GM23338 (cell line): ENCODE results near the gene SLC27A3. TPM values are rescaled to one million over a fixed set of nuclear protein-coding genes. Genes with fewer than 3 reads are reported as not detected.

Experiments
- ATAC-seq: fragments of 200-7000 bp; cut with Tn5 transposase; 3 replicates; pipeline ENCODE4 v1.9.1; 2020
- DNase-seq: peaks from one replicate; pipeline ENCODE4 v3.0.0-alpha.2; 2015; ENCODE audit warnings: low spot score
- H2AFZ ChIP-seq: fragments of 200-600 bp; sonication (generic); 2 replicates; pipeline ENCODE4 v1.8.0; 2016; ENCODE audit warnings: antibody characterized with exemption, mild to moderate bottlenecking, moderate library complexity
- H3F3A ChIP-seq: fragments of 200-600 bp; sonication (generic); replicated peaks from 2 replicates; pipeline ENCODE4 v1.8.0; 2017; ENCODE audit warnings: antibody characterized with exemption, mixed run types, low read depth
- H3K27ac ChIP-seq: fragments of 200-600 bp; sonication (generic); 2 replicates; pipeline ENCODE4 v1.6.1; 2016; ENCODE audit warnings: low read depth
- H3K27me3 ChIP-seq: fragments of 200-600 bp; sonication (generic); 2 replicates; pipeline ENCODE4 v1.8.0; 2016; ENCODE audit warnings: mild to moderate bottlenecking, mixed run types, moderate library complexity; ENCODE audit not compliant: insufficient read depth
- H3K36me3 ChIP-seq: fragments of 200-600 bp; sonication (generic); 2 replicates; pipeline ENCODE4 v1.8.0; 2016; ENCODE audit warnings: mild to moderate bottlenecking; ENCODE audit not compliant: insufficient read depth
- H3K4me1 ChIP-seq: fragments of 200-600 bp; sonication (generic); 2 replicates; pipeline ENCODE4 v1.8.0; 2016; ENCODE audit warnings: mild to moderate bottlenecking, moderate library complexity; ENCODE audit not compliant: insufficient read depth
- H3K4me2 ChIP-seq: fragments of 200-600 bp; sonication (generic); 2 replicates; pipeline ENCODE4 v1.7.1; 2017; ENCODE audit warnings: mixed run types
- H3K4me3 ChIP-seq: fragments of 200-600 bp; sonication (generic); 2 replicates; pipeline ENCODE4 v1.6.1; 2016; ENCODE audit warnings: mixed run types
- H3K79me2 ChIP-seq: fragments of 200-600 bp; sonication (generic); replicated peaks from 2 replicates; pipeline ENCODE4 v1.8.0; 2017; ENCODE audit warnings: mild to moderate bottlenecking; ENCODE audit not compliant: insufficient read depth
- H3K9me2 ChIP-seq: fragments of 200-600 bp; sonication (generic); 2 replicates; pipeline ENCODE4 v1.8.0; 2017; ENCODE audit not compliant: insufficient read depth
- H4K20me1 ChIP-seq: fragments of 200-600 bp; sonication (generic); replicated peaks from 2 replicates; pipeline ENCODE4 v1.8.0; 2017; ENCODE audit warnings: mild to moderate bottlenecking; ENCODE audit not compliant: insufficient read depth
- H3K27ac Mint-ChIP-seq: 2 replicates; pipeline ENCODE4 v1.8.0; 2020; ENCODE audit warnings: inconsistent platforms, mild to moderate bottlenecking, moderate library complexity, mixed read lengths
- H3K27me3 Mint-ChIP-seq: 3 replicates; pipeline ENCODE4 v1.8.0; 2022; ENCODE audit warnings: low read depth, mild to moderate bottlenecking, moderate library complexity, mixed read lengths, inconsistent platforms; ENCODE audit not compliant: insufficient read depth, poor library complexity
- H3K36me3 Mint-ChIP-seq: 3 replicates; pipeline ENCODE4 v1.8.0; 2021; ENCODE audit warnings: low read depth, mild to moderate bottlenecking, inconsistent platforms, moderate library complexity, mixed read lengths
- H3K4me1 Mint-ChIP-seq: 3 replicates; pipeline ENCODE4 v1.8.0; 2020; ENCODE audit warnings: mild to moderate bottlenecking, inconsistent platforms, mixed read lengths
- H3K4me3 Mint-ChIP-seq: 3 replicates; pipeline ENCODE4 v1.8.0; 2021; ENCODE audit warnings: moderate library complexity, mild to moderate bottlenecking, inconsistent platforms, mixed read lengths
- H3K9me3 Mint-ChIP-seq: 3 replicates; pipeline ENCODE4 v1.8.0; 2020; ENCODE audit warnings: moderate library complexity, mild to moderate bottlenecking, inconsistent platforms, mixed read lengths
- CREB1 ChIP-seq: fragments of 250-450 bp; sonication (Bioruptor Pico); IDR thresholded peaks from 2 replicates; pipeline ENCODE4 v1.5.0; 2020; ENCODE audit warnings: low read depth, mild to moderate bottlenecking, moderate library complexity
- CTCF ChIP-seq, 2 experiments: fragments of 200-600 bp in 1 of 2; sonication (generic) in 1 of 2; conservative IDR thresholded peaks; 2 replicates each; pipeline versions ENCODE4 v1.5.1 to v1.6.1; 2016 to 2017; ENCODE audit warnings: antibody characterized with exemption in 2 of 2, low read depth in 2 of 2, mild to moderate bottlenecking in 2 of 2, moderate library complexity in 1 of 2
- EZH2phosphoT487 ChIP-seq: fragments of 200-600 bp; sonication (generic); IDR thresholded peaks from one replicate; pipeline ENCODE4 v1.8.1; 2018; ENCODE audit warnings: antibody characterized with exemption; ENCODE audit not compliant: unreplicated experiment
- JUNB ChIP-seq: IDR thresholded peaks from one replicate; pipeline ENCODE4 v1.6.1; 2016; ENCODE audit warnings: antibody characterized with exemption; ENCODE audit not compliant: unreplicated experiment
- polyA plus RNA-seq: library from polyadenylated mRNA; unstranded; fragments of >200 nt; fragmentation: Nextera tagmentation; extraction: Ambion mirVana; gene quantifications from 2 replicates; pipeline ENCODE4 v1.2.1, GENCODE V29; 2016
- total RNA-seq: library from RNA; depleted of rRNA; stranded (reverse); fragments of >200 nt; shearing (Covaris generic); gene quantifications from 2 replicates; pipeline ENCODE4 v1.2.3, GENCODE V29; 2014
- TF ChIP-seq, protein P1 (sequence below): fragments of 250-450 bp; sonication (Bioruptor Pico); IDR thresholded peaks from 2 replicates; pipeline ENCODE4 v1.5.0; 2020; ENCODE audit warnings: mild to moderate bottlenecking, moderate library complexity

The SLC27A3 gene
- total and polyA plus RNA-seq, 2 experiments from 2014 or later: 24.2 to 26.3 TPM

DNA sequence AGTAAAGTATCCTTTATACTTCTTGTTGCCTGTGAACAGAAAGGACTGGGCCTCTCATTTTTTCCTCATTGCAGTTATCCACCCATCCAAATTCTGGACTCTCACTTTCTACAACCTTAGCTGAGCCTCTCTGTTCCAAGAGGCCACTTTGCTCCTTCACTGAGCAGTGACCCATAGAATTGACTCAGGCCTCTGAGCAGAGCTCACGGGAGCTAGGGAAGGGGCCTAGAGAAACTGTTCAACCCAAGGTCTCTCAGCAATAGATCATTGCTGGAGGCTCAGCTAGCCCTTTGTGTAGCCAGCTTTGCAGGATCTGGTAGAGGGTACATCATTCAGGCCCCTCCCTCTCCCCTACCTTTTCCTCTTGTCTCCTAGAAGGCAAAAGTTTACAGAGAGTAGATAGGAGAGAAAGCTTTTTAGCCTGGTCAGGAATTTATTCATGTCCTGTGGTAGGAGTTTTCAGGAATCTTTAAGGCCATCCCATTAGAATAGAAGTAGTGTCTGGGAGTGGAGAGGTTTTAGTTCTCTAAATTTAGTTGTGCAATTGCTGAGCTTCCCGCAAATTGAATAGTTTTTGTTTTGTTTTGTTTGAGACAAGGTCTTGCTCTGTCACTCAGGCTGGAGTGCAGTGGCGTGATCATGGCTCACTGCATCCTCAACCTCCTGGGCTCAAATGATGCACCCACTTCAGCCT, 40.7 kb upstream of the SLC27A3 start:
- TF ChIP-seq JUNB (no peak), CREB1 (CRISPR knock-in tag) (no peak), CTCF (conservative IDR thresholded peaks at IDR 0.05; ENCODE audit: low read depth in 2 of 2) (no peak), EZH2phosphoT487 (no peak)
- TF ChIP-seq, protein P1, sequence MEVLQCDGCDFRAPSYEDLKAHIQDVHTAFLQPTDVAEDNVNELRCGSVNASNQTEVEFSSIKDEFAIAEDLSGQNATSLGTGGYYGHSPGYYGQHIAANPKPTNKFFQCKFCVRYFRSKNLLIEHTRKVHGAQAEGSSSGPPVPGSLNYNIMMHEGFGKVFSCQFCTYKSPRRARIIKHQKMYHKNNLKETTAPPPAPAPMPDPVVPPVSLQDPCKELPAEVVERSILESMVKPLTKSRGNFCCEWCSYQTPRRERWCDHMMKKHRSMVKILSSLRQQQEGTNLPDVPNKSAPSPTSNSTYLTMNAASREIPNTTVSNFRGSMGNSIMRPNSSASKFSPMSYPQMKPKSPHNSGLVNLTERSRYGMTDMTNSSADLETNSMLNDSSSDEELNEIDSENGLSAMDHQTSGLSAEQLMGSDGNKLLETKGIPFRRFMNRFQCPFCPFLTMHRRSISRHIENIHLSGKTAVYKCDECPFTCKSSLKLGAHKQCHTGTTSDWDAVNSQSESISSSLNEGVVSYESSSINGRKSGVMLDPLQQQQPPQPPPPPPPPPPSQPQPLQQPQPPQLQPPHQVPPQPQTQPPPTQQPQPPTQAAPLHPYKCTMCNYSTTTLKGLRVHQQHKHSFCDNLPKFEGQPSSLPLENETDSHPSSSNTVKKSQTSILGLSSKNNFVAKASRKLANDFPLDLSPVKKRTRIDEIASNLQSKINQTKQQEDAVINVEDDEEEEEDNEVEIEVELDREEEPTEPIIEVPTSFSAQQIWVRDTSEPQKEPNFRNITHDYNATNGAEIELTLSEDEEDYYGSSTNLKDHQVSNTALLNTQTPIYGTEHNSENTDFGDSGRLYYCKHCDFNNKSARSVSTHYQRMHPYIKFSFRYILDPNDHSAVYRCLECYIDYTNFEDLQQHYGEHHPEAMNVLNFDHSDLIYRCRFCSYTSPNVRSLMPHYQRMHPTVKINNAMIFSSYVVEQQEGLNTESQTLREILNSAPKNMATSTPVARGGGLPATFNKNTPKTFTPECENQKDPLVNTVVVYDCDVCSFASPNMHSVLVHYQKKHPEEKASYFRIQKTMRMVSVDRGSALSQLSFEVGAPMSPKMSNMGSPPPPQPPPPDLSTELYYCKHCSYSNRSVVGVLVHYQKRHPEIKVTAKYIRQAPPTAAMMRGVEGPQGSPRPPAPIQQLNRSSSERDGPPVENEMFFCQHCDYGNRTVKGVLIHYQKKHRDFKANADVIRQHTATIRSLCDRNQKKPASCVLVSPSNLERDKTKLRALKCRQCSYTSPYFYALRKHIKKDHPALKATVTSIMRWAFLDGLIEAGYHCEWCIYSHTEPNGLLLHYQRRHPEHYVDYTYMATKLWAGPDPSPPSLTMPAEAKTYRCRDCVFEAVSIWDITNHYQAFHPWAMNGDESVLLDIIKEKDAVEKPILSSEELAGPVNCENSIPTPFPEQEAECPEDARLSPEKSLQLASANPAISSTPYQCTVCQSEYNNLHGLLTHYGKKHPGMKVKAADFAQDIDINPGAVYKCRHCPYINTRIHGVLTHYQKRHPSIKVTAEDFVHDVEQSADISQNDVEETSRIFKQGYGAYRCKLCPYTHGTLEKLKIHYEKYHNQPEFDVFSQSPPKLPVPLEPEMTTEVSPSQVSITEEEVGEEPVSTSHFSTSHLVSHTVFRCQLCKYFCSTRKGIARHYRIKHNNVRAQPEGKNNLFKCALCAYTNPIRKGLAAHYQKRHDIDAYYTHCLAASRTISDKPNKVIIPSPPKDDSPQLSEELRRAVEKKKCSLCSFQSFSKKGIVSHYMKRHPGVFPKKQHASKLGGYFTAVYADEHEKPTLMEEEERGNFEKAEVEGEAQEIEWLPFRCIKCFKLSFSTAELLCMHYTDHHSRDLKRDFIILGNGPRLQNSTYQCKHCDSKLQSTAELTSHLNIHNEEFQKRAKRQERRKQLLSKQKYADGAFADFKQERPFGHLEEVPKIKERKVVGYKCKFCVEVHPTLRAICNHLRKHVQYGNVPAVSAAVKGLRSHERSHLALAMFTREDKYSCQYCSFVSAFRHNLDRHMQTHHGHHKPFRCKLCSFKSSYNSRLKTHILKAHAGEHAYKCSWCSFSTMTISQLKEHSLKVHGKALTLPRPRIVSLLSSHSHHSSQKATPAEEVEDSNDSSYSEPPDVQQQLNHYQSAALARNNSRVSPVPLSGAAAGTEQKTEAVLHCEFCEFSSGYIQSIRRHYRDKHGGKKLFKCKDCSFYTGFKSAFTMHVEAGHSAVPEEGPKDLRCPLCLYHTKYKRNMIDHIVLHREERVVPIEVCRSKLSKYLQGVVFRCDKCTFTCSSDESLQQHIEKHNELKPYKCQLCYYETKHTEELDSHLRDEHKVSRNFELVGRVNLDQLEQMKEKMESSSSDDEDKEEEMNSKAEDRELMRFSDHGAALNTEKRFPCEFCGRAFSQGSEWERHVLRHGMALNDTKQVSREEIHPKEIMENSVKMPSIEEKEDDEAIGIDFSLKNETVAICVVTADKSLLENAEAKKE (CRISPR knock-in tag): no peak
- 0 out of 2 replicates have a peak, but pooled peaks cover 5% of the 10 kb centered on the region for H4K20me1 ChIP-seq
- H2AFZ ChIP-seq: no peak overlapping the region
- no peaks in the 10 kb centered on the region for H3K27me3 ChIP-seq
- H3F3A ChIP-seq: peaks cover 5% of the 10 kb centered on the region; the same call in 1 of the 2 replicates
- ATAC-seq: no peak; the same call in 1 of the 3 replicates
- Mint-ChIP-seq H3K36me3 (peaks cover 65% of the 10 kb centered on the region), H3K4me1 (peaks cover 35% of the 10 kb centered on the region), H3K9me3 (no peaks in the 10 kb centered on the region), H3K4me3 (no peak overlapping the region), H3K27ac (peak overlapping the region; percentile 92), H3K27me3 (peaks cover 7% of the 10 kb centered on the region)
- peaks cover 11% of the 10 kb centered on the region; the same call in 1 of the 2 replicates for H3K36me3 ChIP-seq
- H3K4me2 ChIP-seq: no peak overlapping the region
- H3K4me3 ChIP-seq: no peak overlapping the region
- H3K79me2 ChIP-seq: peaks cover 45% of the 10 kb centered on the region
- peaks cover 20% of the 10 kb centered on the region for H3K4me1 ChIP-seq
- peak overlapping the region; percentile 76 for H3K27ac ChIP-seq
- H3K9me2 ChIP-seq: no peaks in the 10 kb centered on the region
- no peak for DNase-seq
